CD14-positive monocyte (primary cell): Measurements from ENCODE around the gene CCNT2. TPM values are rescaled to one million over a fixed set of nuclear protein-coding genes. Genes with fewer than 3 reads are reported as not detected.

Experiments used
- DNase-seq, 3 donors: peaks; one replicate each; pipeline ENCODE4 v3.0.0-alpha.2; 2011 to 2022
- H2AFZ ChIP-seq: 2 replicates; pipeline ENCODE4 v1.6.0; 2012; ENCODE audit warnings: mild to moderate bottlenecking, low read depth, low read length, inconsistent platforms; ENCODE audit not compliant: insufficient read depth, poor library complexity, severe bottlenecking
- H3K27ac ChIP-seq, 2 donors: 1 replicate in 1 of 2; 2 replicates in 1 of 2; pipeline ENCODE4 v1.5.1; 2012 to 2013; ENCODE audit warnings: low read length in 2 of 2, control low read depth in 1 of 2, inconsistent platforms in 1 of 2, low read depth in 1 of 2, mild to moderate bottlenecking in 1 of 2
- H3K27me3 ChIP-seq, 2 donors: one replicate each; pipeline versions ENCODE4 v1.6.0 to v1.6.1; 2011 to 2013; ENCODE audit warnings: low read length in 2 of 2; ENCODE audit not compliant: control insufficient read depth in 2 of 2, insufficient read depth in 2 of 2
- H3K36me3 ChIP-seq, 2 donors: replicated peaks in 1 of 2; 1 replicate in 1 of 2; 2 replicates in 1 of 2; pipeline versions ENCODE4 v1.5.1 to v1.6.1; 2012 to 2013; ENCODE audit warnings: low read length in 2 of 2, control low read depth in 1 of 2, inconsistent platforms in 1 of 2, mild to moderate bottlenecking in 1 of 2; ENCODE audit not compliant: insufficient read depth in 2 of 2, control insufficient read depth in 1 of 2
- H3K4me1 ChIP-seq, 2 donors: 1 replicate in 1 of 2; 2 replicates in 1 of 2; pipeline versions ENCODE4 v1.5.1 to v1.6.1; 2012 to 2013; ENCODE audit warnings: low read length in 2 of 2, control low read depth in 1 of 2, inconsistent platforms in 1 of 2, mild to moderate bottlenecking in 1 of 2, moderate library complexity in 1 of 2; ENCODE audit not compliant: insufficient read depth in 2 of 2, control insufficient read depth in 1 of 2
- H3K4me2 ChIP-seq: replicated peaks from 2 replicates; pipeline ENCODE3; 2012; ENCODE audit warnings: low read length, moderate library complexity, mild to moderate bottlenecking; ENCODE audit not compliant: poor library complexity, severe bottlenecking; ENCODE audit errors: extremely low read depth
- H3K4me3 ChIP-seq, 3 experiments: fragments of 200-600 bp in 1 of 3; sonication (generic) in 1 of 3; replicated peaks in 1 of 3; 1 replicate in 2 of 3; 2 replicates in 1 of 3; pipeline ENCODE4 v1.5.1; 2011 to 2013; ENCODE audit warnings: low read length in 3 of 3, mild to moderate bottlenecking in 3 of 3, control low read depth in 2 of 3, low read depth in 2 of 3, inconsistent platforms in 1 of 3, moderate library complexity in 1 of 3
- H3K79me2 ChIP-seq: 2 replicates; pipeline ENCODE4 v1.6.0; 2012; ENCODE audit warnings: mild to moderate bottlenecking, control low read depth, inconsistent platforms, low read length, moderate library complexity; ENCODE audit not compliant: insufficient read depth
- H3K9ac ChIP-seq: 2 replicates; pipeline ENCODE4 v1.6.0; 2017; ENCODE audit warnings: low read length, mild to moderate bottlenecking; ENCODE audit not compliant: insufficient read depth, poor library complexity, severe bottlenecking
- H3K9me3 ChIP-seq, 2 donors: replicated peaks in 1 of 2; 1 replicate in 1 of 2; 2 replicates in 1 of 2; pipeline versions ENCODE4 v1.5.1 to v1.6.1; 2012 to 2013; ENCODE audit warnings: low read length in 2 of 2, control low read depth in 1 of 2; ENCODE audit not compliant: control insufficient read depth in 1 of 2, insufficient read depth in 1 of 2
- H4K20me1 ChIP-seq: 2 replicates; pipeline ENCODE4 v1.6.0; 2012; ENCODE audit warnings: mild to moderate bottlenecking, low read length, control low read depth, moderate library complexity; ENCODE audit not compliant: insufficient read depth
- H3K27ac Mint-ChIP-seq, 7 donors: one replicate each; pipeline ENCODE4 v1.8.0; 2020; ENCODE audit warnings: mild to moderate bottlenecking in 7 of 7, mixed read lengths in 7 of 7, moderate library complexity in 6 of 7, inconsistent platforms in 2 of 7
- H3K27me3 Mint-ChIP-seq, 3 donors: one replicate each; pipeline ENCODE4 v1.8.0; 2021 to 2022; ENCODE audit warnings: low read depth in 3 of 3, mild to moderate bottlenecking in 3 of 3, mixed read lengths in 3 of 3, moderate library complexity in 3 of 3, inconsistent platforms in 1 of 3
- H3K36me3 Mint-ChIP-seq, 2 donors: one replicate each; pipeline ENCODE4 v1.8.0; 2020; ENCODE audit warnings: mixed read lengths in 2 of 2, inconsistent platforms in 1 of 2, mild to moderate bottlenecking in 1 of 2
- H3K4me1 Mint-ChIP-seq: one replicate; pipeline ENCODE4 v1.8.0; 2020; ENCODE audit warnings: mild to moderate bottlenecking, mixed read lengths
- H3K4me3 Mint-ChIP-seq, 2 donors: one replicate each; pipeline ENCODE4 v1.8.0; 2020; ENCODE audit warnings: mild to moderate bottlenecking in 2 of 2, mixed read lengths in 2 of 2, moderate library complexity in 1 of 2
- H3K9me3 Mint-ChIP-seq, 7 donors: one replicate each; pipeline ENCODE4 v1.8.0; 2020 to 2022; ENCODE audit warnings: mixed read lengths in 7 of 7, mild to moderate bottlenecking in 6 of 7, moderate library complexity in 6 of 7, inconsistent platforms in 2 of 7
- WGBS: methylation state at CpG from one replicate; pipeline ENCODE4 v1.1.5; 2013; ENCODE audit warnings: missing lambda C conversion rate; ENCODE audit not compliant: insufficient coverage; 5-methylcytosine and 5-hydroxymethylcytosine counted together
- intact Hi-C, 2 donors: fragments of 100-400 bp; cut with micrococcal nuclease; formaldehyde crosslinking; loops; one replicate each; pipeline versions ENCODE4 v1.15.0 to v1.15.1; 2023
- polyA plus RNA-seq, 3 donors: library from polyadenylated mRNA; depleted of rRNA in 1 of 3; unstranded in 2 of 3; stranded (reverse) in 1 of 3; fragments of 300-500 nt in 2 of 3; fragments of >200 nt in 1 of 3; fragmentation: Illumina TruSeq in 2 of 3; gene quantifications; 1 replicate in 2 of 3; 2 replicates in 1 of 3; pipeline ENCODE4 v1.2.3, GENCODE V29; 2012 to 2021
- TF ChIP-seq, protein P1 (sequence below): fragments of 200-600 bp; IDR thresholded peaks from one replicate; pipeline ENCODE4 v1.8.0; 2022; ENCODE audit warnings: antibody characterized with exemption, mild to moderate bottlenecking

The CCNT2 gene
- polyA plus RNA-seq, 3 donors = 8.3 to 20.5 (median 12.2) TPM

DNA sequence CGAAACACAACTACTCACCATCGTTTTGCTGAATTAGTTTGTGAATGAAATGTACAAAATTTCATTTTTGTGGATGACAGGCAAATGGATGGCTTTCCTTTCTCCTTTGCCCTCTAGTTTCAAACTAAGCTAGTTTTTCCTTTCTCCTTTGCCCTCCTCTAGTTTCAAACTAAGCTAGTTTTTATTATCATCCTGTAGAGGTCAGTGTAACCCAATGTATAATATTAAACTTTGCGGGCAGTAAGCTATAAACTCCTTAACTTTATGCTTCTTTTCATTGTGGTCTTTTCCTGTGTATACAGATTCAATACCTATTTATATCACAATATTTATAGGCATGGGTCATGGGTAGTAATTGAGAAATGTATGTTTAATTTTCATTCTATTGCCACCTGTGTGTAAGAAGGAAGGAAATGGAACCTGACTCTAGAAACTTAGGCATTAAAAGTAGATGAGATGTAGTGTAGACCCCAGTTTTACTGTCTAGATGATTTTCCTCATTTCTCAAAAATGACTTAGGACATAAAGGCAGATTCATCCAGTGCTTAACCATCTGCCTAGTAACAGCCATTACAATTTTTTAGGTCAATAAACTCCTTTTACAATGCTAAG is 70.5 kb downstream of the CCNT2 start:
- Histone ChIP-seq H3K27me3 (no peaks in the 10 kb centered on the region), H3K27ac (no peak overlapping the region), H3K36me3 (no peaks in the 10 kb centered on the region), H2AFZ (no peak overlapping the region), H3K79me2 (no peaks in the 10 kb centered on the region), H3K9ac (no peak overlapping the region), H3K4me3 (no peak overlapping the region), H3K4me2 (no peak overlapping the region), H3K9me3 (peaks cover 0 to 4% of the 10 kb centered on the region in 2 donors), H3K4me1 (no peaks in the 10 kb centered on the region), H4K20me1 (no peaks in the 10 kb centered on the region)
- Mint-ChIP-seq H3K4me3 (no peak overlapping the region), H3K36me3 (no peaks in the 10 kb centered on the region), H3K27ac (no peak overlapping the region), H3K9me3 (peaks cover 0 to 8% (median 3%) of the 10 kb centered on the region in 7 donors), H3K27me3 (peaks cover 1 to 7% (median 2%) of the 10 kb centered on the region in 3 donors), H3K4me1 (no peaks in the 10 kb centered on the region)
- intact Hi-C loops = no loop called here
- TF ChIP-seq, protein P1, sequence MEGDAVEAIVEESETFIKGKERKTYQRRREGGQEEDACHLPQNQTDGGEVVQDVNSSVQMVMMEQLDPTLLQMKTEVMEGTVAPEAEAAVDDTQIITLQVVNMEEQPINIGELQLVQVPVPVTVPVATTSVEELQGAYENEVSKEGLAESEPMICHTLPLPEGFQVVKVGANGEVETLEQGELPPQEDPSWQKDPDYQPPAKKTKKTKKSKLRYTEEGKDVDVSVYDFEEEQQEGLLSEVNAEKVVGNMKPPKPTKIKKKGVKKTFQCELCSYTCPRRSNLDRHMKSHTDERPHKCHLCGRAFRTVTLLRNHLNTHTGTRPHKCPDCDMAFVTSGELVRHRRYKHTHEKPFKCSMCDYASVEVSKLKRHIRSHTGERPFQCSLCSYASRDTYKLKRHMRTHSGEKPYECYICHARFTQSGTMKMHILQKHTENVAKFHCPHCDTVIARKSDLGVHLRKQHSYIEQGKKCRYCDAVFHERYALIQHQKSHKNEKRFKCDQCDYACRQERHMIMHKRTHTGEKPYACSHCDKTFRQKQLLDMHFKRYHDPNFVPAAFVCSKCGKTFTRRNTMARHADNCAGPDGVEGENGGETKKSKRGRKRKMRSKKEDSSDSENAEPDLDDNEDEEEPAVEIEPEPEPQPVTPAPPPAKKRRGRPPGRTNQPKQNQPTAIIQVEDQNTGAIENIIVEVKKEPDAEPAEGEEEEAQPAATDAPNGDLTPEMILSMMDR = peak; percentile 26
- no CpG with 5 or more reads among the region's 3 CpGs for WGBS
- DNase-seq = no peak

DNA sequence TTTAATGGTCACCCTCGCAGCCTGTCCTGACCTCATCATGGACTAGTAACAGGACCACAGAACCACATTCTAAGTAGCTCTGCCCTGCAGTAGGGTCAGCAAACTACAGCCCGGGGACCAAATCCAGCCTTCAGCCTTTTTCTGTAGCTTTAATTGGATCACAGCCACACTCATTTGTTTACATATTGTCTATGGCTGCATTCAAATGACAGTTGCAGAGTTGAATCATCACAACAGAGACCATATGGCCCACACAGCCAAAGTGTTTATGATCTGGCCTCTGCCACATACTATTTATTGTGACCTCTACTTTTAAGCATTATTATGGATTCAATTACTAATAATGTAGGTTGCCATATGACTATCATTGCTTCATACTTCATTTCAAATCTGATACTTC is 80.9 kb downstream of the CCNT2 start:
- no peaks in the 10 kb centered on the region for H3K4me1 ChIP-seq
- peaks cover 5% of the 10 kb centered on the region for H3K4me1 Mint-ChIP-seq
- H3K79me2 ChIP-seq = no peaks in the 10 kb centered on the region
- no peak overlapping the region for H2AFZ ChIP-seq
- no peak overlapping the region for H3K27ac ChIP-seq
- H4K20me1 ChIP-seq = no peaks in the 10 kb centered on the region
- no peak overlapping the region for H3K27ac Mint-ChIP-seq
- H3K9ac ChIP-seq = no peak overlapping the region
- intact Hi-C loops = no loop called here
- H3K4me2 ChIP-seq = no peak overlapping the region
- no peaks in the 10 kb centered on the region for H3K36me3 ChIP-seq
- H3K27me3 ChIP-seq = no peaks in the 10 kb centered on the region
- H3K36me3 Mint-ChIP-seq = no peaks in the 10 kb centered on the region
- no peak overlapping the region for H3K4me3 ChIP-seq
- H3K9me3 Mint-ChIP-seq = peaks cover 0 to 3% (median 0%) of the 10 kb centered on the region in 7 donors
- no peaks in the 10 kb centered on the region for H3K9me3 ChIP-seq
- no peak overlapping the region for H3K4me3 Mint-ChIP-seq
- TF ChIP-seq, protein P1 = no peak
- 96% methylated on average over 2 of the region's 2 CpGs for WGBS
- H3K27me3 Mint-ChIP-seq = peaks cover under 1 to 5% (median 2%) of the 10 kb centered on the region in 3 donors
- no peak for DNase-seq
